ENCODE results near the gene LAMA3. TPM values are rescaled to one million over a fixed set of nuclear protein-coding genes. Genes with fewer than 3 reads are reported as not detected.

Gene LAMA3
- total RNA-seq, 3 donors from 2014 or later (not counting 1 experiment from before 2014, with no cell fraction given): not detected

- no peaks in the 10 kb centered on the region for H3K9me3 ChIP-seq (ENCODE audit: control insufficient read depth, insufficient read depth, low read length)
- 9% methylated on average over 6 of the region's 6 CpGs for WGBS (ENCODE audit: insufficient coverage)
Observed at GRCh38 chr18:23735021-23735464, 45.8 kb downstream of the LAMA3 start.

GRCh38 chr18:23737578-23737977, 48.3 kb downstream of the LAMA3 start:
- Mint-ChIP-seq H3K36me3 (no peaks in the 10 kb centered on the region), H3K4me3 (no peak overlapping the region), H3K27me3 (ENCODE audit: low read depth in 2 of 2) (peaks cover 29 to 40% of the 10 kb centered on the region in 2 donors), H3K4me1 (peaks cover 0 to 8% of the 10 kb centered on the region in 2 donors), H3K9me3 (no peaks in the 10 kb centered on the region), H3K27ac (no peak overlapping the region)
- Histone ChIP-seq H3K4me1 (ENCODE audit: control insufficient read depth, insufficient read depth, low read length) (no peaks in the 10 kb centered on the region), H3K27ac (ENCODE audit: low read length) (no peak overlapping the region), H3K36me3 (ENCODE audit: control insufficient read depth, insufficient read depth, low read length) (no peaks in the 10 kb centered on the region), H3K4me3 (ENCODE audit: low read length) (no peak overlapping the region), H3K9me3 (ENCODE audit: control insufficient read depth, insufficient read depth, low read length) (no peaks in the 10 kb centered on the region), H3K27me3 (ENCODE audit: control insufficient read depth, insufficient read depth, low read length) (no peaks in the 10 kb centered on the region)
- intact Hi-C loops (cut with micrococcal nuclease): no loop called here
- TF ChIP-seq, protein P1, sequence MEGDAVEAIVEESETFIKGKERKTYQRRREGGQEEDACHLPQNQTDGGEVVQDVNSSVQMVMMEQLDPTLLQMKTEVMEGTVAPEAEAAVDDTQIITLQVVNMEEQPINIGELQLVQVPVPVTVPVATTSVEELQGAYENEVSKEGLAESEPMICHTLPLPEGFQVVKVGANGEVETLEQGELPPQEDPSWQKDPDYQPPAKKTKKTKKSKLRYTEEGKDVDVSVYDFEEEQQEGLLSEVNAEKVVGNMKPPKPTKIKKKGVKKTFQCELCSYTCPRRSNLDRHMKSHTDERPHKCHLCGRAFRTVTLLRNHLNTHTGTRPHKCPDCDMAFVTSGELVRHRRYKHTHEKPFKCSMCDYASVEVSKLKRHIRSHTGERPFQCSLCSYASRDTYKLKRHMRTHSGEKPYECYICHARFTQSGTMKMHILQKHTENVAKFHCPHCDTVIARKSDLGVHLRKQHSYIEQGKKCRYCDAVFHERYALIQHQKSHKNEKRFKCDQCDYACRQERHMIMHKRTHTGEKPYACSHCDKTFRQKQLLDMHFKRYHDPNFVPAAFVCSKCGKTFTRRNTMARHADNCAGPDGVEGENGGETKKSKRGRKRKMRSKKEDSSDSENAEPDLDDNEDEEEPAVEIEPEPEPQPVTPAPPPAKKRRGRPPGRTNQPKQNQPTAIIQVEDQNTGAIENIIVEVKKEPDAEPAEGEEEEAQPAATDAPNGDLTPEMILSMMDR (IDR thresholded peaks at IDR 0.05): no peak
- WGBS (ENCODE audit: insufficient coverage): 83% methylated on average over 9 of the region's 9 CpGs
- DNase-seq (no peak), ATAC-seq (no peak)

More at GRCh38 chr18:23735021-23735464, 45.8 kb downstream of the LAMA3 start:
- Mint-ChIP-seq H3K9me3 (no peaks in the 10 kb centered on the region), H3K4me1 (peaks cover 0 to 8% of the 10 kb centered on the region in 2 donors), H3K27ac (no peak overlapping the region), H3K4me3 (no peak overlapping the region), H3K27me3 (ENCODE audit: low read depth in 2 of 2) (peaks cover 26 to 35% of the 10 kb centered on the region in 2 donors), H3K36me3 (no peaks in the 10 kb centered on the region)
- Histone ChIP-seq H3K4me3 (ENCODE audit: low read length) (no peak overlapping the region), H3K27ac (ENCODE audit: low read length) (no peak overlapping the region), H3K4me1 (ENCODE audit: control insufficient read depth, insufficient read depth, low read length) (no peaks in the 10 kb centered on the region), H3K27me3 (ENCODE audit: control insufficient read depth, insufficient read depth, low read length) (no peaks in the 10 kb centered on the region), H3K36me3 (ENCODE audit: control insufficient read depth, insufficient read depth, low read length) (no peaks in the 10 kb centered on the region)
- DNase-seq (no peak), ATAC-seq (no peak)
- TF ChIP-seq, protein P1 (IDR thresholded peaks at IDR 0.05): no peak
- intact Hi-C loops (cut with micrococcal nuclease): no loop called here

GRCh38 chr18:23738151-23738550, 48.9 kb downstream of the LAMA3 start:
- H3K36me3 ChIP-seq (ENCODE audit: control insufficient read depth, insufficient read depth, low read length): no peaks in the 10 kb centered on the region
- peaks cover 28 to 46% of the 10 kb centered on the region in 2 donors for H3K27me3 Mint-ChIP-seq (ENCODE audit: low read depth in 2 of 2)
- H3K4me3 Mint-ChIP-seq: no peak overlapping the region
- DNase-seq (peak in 1 of 2 donors; percentile 7), ATAC-seq (no peak)
- H3K9me3 ChIP-seq (ENCODE audit: control insufficient read depth, insufficient read depth, low read length): no peaks in the 10 kb centered on the region
- no peaks in the 10 kb centered on the region for H3K4me1 ChIP-seq (ENCODE audit: control insufficient read depth, insufficient read depth, low read length)
- no peak overlapping the region for H3K27ac Mint-ChIP-seq
- no peak overlapping the region for H3K4me3 ChIP-seq (ENCODE audit: low read length)
- H3K27ac ChIP-seq (ENCODE audit: low read length): no peak overlapping the region
- 40% methylated on average over 5 of the region's 5 CpGs for WGBS (ENCODE audit: insufficient coverage)
- no peaks in the 10 kb centered on the region for H3K36me3 Mint-ChIP-seq
- peaks cover 0 to 8% of the 10 kb centered on the region in 2 donors for H3K4me1 Mint-ChIP-seq
- H3K9me3 Mint-ChIP-seq: no peaks in the 10 kb centered on the region
- H3K27me3 ChIP-seq (ENCODE audit: control insufficient read depth, insufficient read depth, low read length): no peaks in the 10 kb centered on the region
- intact Hi-C loops (cut with micrococcal nuclease): no loop called here
- TF ChIP-seq, protein P1 (IDR thresholded peaks at IDR 0.05): no peak

- TF ChIP-seq, protein P1 (IDR thresholded peaks at IDR 0.05): no peak
- no peak overlapping the region for H3K27ac Mint-ChIP-seq
- Histone ChIP-seq H3K27ac (ENCODE audit: low read length) (no peak overlapping the region), H3K4me3 (ENCODE audit: low read length) (no peak overlapping the region), H3K9me3 (ENCODE audit: control insufficient read depth, insufficient read depth, low read length) (no peaks in the 10 kb centered on the region), H3K36me3 (ENCODE audit: control insufficient read depth, insufficient read depth, low read length) (no peaks in the 10 kb centered on the region), H3K4me1 (ENCODE audit: control insufficient read depth, insufficient read depth, low read length) (no peaks in the 10 kb centered on the region), H3K27me3 (ENCODE audit: control insufficient read depth, insufficient read depth, low read length) (no peaks in the 10 kb centered on the region)
- peaks cover 30 to 49% of the 10 kb centered on the region in 2 donors for H3K27me3 Mint-ChIP-seq (ENCODE audit: low read depth in 2 of 2)
- H3K4me1 Mint-ChIP-seq: peaks cover 0 to 8% of the 10 kb centered on the region in 2 donors
- H3K4me3 Mint-ChIP-seq: no peak overlapping the region
- no peaks in the 10 kb centered on the region for H3K9me3 Mint-ChIP-seq
- no peak for ATAC-seq
- WGBS (ENCODE audit: insufficient coverage): 79% methylated on average over 5 of the region's 5 CpGs
- H3K36me3 Mint-ChIP-seq: no peaks in the 10 kb centered on the region
- no peak for DNase-seq
- intact Hi-C loops (cut with micrococcal nuclease): no loop called here
Observed at GRCh38 chr18:23738575-23738974, 49.3 kb downstream of the LAMA3 start.

Data from natural killer cell (primary cell).